Activated CD4-positive, alpha-beta T cell treated with anti-CD3 and anti-CD28 coated beads for 24 hours (primary cell): ENCODE data around the gene SLC17A7.
A peak's percentile ranks its signal among the peaks of the same experiment; 100 is the strongest.

ENCODE experiments used
- DNase-seq, 2 donors: peaks; one replicate each; pipeline ENCODE4 v3.0.0-alpha.2; 2020; ENCODE audit warnings: low read depth in 2 of 2

SLC17A7 gene

GRCh38 chr19:49427855-49428546, 13.3 kb downstream of the SLC17A7 start:
- no peak for DNase-seq

GRCh38 chr19:49427339-49427738, 14.0 kb downstream of the SLC17A7 start:
- DNase-seq: no peak

GRCh38 chr19:49425922-49426592, 15.3 kb downstream of the SLC17A7 start:
- DNase-seq: peak in 1 of 2 donors; percentile 38

- no peak for DNase-seq
Observed at GRCh38 chr19:49425178-49425577, 16.1 kb downstream of the SLC17A7 start, which contains the start of gene GFY. GFY (plus strand) TSS chr19:49425388; CDS start chr19:49426431, 1,043 bp downstream.

- no peak for DNase-seq
Observed at GRCh38 chr19:49423985-49424303, 17.4 kb downstream of the SLC17A7 start.

- DNase-seq: no peak
Observed at GRCh38 chr19:49423071-49423984, 18.0 kb downstream of the SLC17A7 start, which contains the start of gene PTH2. PTH2 (minus strand) TSS chr19:49423441; CDS start chr19:49423339, 102 bp downstream.

GRCh38 chr19:49422407-49423070, 18.8 kb downstream of the SLC17A7 start:
- no peak for DNase-seq

- DNase-seq: no peak
Observed at GRCh38 chr19:49421878-49422202, 19.5 kb downstream of the SLC17A7 start.

- peak in 1 of 2 donors; percentile 38 for DNase-seq
Observed at GRCh38 chr19:49421039-49421877, 20.1 kb downstream of the SLC17A7 start.

- DNase-seq: no peak
Observed at GRCh38 chr19:49420227-49420626, 21.1 kb downstream of the SLC17A7 start.

- DNase-seq: no peak
Observed at GRCh38 chr19:49419173-49419572, 22.2 kb downstream of the SLC17A7 start.

GRCh38 chr19:49418511-49418910, 22.8 kb downstream of the SLC17A7 start:
- DNase-seq: no peak

GRCh38 chr19:49417088-49417487, 24.2 kb downstream of the SLC17A7 start:
- no peak for DNase-seq

GRCh38 chr19:49415810-49416200, 25.5 kb downstream of the SLC17A7 start:
- no peak for DNase-seq

- DNase-seq: no peak
Observed at GRCh38 chr19:49415102-49415809, 26.1 kb downstream of the SLC17A7 start.

- no peak for DNase-seq
Observed at GRCh38 chr19:49414256-49414655, 27.1 kb downstream of the SLC17A7 start.

GRCh38 chr19:49413348-49413747, 28.0 kb downstream of the SLC17A7 start:
- no peak for DNase-seq

GRCh38 chr19:49411681-49412326, 29.5 kb downstream of the SLC17A7 start:
- DNase-seq: no peak

- DNase-seq: no peak
Observed at GRCh38 chr19:49409441-49410029, 31.8 kb downstream of the SLC17A7 start.
